ENCODE results near the gene SLC1A3.

DNA sequence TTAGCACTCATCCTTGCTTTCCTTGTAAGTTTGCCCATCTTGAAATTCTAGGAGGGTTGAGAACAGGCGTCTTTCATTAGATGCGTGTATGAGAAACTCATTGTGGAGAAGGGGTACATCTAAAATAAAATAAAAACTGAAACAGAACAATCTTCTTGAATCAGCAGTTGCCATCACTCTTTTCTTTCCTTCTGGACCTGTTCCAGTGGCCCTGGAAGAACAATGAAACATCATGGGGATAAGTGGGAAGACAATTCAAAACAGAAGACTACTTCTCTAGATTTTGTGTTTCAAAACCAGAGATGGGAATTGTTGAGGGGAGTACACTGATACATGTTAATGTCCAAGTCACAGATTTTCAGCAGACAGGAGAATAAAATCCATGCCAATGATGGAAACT lies 59.9 kb downstream of the SLC1A3 start:
- TF ChIP-seq, protein P1, sequence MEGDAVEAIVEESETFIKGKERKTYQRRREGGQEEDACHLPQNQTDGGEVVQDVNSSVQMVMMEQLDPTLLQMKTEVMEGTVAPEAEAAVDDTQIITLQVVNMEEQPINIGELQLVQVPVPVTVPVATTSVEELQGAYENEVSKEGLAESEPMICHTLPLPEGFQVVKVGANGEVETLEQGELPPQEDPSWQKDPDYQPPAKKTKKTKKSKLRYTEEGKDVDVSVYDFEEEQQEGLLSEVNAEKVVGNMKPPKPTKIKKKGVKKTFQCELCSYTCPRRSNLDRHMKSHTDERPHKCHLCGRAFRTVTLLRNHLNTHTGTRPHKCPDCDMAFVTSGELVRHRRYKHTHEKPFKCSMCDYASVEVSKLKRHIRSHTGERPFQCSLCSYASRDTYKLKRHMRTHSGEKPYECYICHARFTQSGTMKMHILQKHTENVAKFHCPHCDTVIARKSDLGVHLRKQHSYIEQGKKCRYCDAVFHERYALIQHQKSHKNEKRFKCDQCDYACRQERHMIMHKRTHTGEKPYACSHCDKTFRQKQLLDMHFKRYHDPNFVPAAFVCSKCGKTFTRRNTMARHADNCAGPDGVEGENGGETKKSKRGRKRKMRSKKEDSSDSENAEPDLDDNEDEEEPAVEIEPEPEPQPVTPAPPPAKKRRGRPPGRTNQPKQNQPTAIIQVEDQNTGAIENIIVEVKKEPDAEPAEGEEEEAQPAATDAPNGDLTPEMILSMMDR (IDR thresholded peaks at IDR 0.05) = no peak
- TF ChIP-seq POLR2A (IDR thresholded peaks at IDR 0.05) = no peak

All from heart left ventricle (tissue), 13 donors.